DMS114 treated with DMSO at 0.1 percent for 48 hours (cell line): ENCODE results near the gene COTL1.

ENCODE experiments used
- DNase-seq: peaks from one replicate; lab custom pipeline; 2025; ENCODE audit not compliant: unreplicated experiment; lab: John Stamatoyannopoulos, UW

The COTL1 gene

DNA sequence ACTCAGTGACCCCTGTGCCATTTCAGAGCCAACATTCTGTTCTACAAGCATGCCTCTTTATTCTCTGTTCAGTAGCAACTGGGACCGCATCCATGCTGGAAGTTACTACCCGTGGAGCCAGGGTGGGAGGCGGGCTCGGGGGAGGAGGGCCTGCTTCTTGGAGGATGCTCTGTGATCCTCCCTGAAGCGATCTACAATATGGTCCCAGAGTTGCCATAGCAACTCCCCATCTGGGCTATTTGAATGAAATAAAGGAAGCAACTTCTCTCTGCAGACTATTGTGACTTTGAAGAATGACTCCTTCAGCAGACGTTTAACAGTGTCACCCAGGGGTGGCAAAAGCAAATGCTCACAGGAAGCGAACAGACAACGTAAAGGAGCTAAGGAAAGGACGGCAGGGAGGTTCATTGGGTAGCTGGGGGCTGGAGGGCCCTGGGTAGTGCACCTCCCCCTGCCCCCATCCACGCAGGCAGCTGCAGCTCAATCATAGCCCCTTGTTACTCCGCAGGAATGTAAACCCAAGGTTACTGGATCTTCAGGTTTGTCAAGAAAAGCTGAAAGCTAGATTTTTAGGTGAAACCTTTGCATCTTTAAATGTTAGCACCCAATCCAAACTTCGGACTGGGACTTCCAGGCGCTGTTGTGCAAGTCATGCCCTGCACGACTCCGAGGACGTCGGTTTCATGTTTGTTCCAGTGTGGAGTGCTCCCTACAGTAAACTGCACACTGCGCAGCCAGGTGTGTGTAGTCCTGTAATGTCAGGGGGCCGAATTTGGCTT lies 62.3 kb downstream of the COTL1 start:
- DNase-seq, result no peak

DNA sequence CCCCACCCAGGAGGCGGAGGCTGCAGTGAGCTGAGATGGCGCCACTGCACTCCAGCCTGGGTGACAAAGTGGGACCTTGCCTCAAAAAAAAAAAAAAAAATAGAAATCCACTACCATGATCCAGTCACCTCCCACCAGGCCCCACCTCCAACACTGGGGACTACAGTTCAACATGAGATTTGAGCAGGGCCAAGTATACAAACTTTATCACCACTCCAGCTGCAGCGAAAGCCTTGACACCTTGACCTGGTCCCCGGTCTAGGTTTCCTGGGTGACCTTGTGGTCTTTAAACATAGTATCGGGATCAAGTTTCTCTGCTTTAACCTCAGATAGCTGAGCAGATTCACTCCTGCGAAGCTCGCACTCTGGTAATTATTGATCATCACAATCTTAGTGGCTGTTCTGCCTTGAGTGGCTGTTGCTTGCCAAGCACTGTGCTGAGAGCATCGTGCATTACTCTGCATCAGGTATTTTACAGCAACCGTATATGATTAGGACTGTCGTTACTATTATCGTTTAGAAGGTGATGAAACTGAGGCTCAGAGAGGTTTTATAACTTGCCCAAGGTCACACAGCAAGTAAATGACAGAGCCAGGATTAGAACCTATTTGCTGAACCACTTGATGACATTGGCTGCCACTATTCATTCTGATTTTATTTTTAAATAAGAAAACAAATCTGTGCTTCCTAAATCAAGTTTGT lies 63.1 kb downstream of the COTL1 start:
- no peak for DNase-seq

DNA sequence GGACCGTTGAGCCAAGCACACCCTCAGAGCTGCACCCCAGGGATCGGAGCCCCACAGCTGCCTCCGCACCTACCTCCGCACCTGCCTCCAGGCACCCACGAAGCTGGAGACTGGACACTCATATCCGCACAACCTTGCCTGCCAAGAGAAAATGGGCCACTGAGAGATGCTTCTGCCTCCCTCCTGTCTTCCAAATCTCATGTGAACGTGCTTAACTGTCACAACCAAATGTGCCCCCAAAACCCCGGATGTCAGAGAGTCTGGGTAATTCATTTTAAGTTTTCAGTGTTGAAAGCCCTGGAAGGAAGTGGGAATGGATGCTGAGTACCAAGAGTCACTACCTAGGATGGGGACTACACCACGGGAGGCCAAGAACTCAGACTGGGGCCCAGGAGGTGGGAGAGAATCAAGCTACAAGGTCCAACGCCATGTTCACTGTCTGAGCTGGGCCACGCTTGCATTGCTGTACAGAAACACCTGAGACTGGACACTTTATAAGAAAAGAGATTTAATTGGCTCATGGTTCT lies 63.9 kb downstream of the COTL1 start:
- no peak for DNase-seq

DNA sequence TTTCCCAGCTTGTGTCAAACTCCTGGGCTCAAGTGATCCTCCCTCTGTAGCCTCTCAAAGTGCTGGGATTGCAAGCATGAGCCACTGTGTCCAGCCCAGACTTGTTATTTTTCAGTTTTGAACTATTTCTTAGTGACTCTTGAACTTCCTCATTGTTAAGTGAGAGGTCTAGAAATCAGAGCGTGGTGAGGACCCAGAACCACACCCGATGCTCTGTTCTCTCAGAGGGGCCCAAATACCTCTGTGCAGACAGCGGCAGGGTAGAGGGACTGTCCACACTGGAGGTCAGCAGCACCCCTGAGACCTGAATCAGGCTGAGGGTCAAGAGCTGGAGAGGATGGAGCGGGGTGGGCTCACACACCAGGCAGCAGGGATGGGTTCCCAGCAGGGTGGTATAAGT lies 65.7 kb downstream of the COTL1 start:
- DNase-seq, result no peak

DNA sequence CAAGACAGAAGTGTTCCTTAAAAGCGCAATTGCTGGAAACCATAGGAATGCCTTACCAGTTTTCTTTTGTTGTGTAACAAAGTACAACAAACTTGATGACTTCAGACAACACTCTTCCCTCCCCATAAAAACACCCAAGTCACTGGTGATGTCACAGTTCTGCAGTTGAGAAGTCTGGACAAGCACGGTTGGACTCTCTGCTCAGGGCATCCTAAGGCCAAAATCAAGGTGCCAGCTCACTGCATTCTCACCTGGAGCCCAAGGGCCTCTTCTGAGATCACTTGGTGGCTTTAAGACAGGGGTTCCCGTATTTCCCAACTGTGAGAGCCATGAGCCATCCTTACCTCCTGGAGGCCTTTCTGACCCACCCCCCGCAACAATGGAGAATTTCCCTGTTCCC lies 67.8 kb downstream of the COTL1 start:
- DNase-seq, result no peak

DNA sequence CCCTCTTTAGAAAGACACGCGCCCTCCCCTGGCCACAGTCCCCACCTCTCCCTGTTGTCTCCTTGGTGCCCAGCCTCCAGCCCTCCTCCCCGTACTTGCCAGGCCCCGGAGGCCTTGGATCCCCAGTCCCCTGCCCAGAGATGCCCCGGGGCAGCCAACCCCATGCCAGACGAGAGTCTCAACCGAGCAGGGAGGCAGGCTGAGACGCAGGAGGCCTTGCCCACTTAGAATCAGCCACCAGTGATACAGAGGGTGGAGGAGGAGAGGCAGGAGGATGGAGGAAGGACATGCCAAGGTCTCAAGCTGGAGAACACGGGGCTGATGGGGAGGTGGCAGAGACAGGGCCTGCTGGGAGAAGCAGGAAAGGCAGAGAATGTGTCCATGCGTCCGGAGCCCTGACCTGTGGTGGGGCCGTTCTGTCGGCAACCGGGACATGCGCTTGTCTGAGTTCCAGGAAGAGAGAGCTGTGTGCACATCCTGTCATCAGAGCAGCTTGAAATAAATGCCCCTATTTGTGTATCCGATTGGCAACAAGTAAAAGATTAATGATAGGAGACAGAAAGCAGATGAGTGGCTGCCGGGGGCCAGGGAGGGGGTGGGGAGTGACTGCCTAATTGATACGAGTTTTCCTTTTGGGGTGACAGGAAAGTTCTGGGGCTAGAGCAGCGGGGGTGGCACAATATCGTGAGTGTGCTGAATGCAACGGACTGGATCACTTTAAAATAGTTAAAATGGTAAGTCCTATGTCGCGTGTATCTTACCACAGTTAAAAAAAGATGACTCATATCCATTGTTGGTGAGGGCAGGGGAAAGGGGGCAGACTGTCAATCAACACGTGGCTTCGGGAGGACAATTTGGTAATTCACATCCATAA lies 68.7 kb downstream of the COTL1 start:
- DNase-seq, result no peak

DNA sequence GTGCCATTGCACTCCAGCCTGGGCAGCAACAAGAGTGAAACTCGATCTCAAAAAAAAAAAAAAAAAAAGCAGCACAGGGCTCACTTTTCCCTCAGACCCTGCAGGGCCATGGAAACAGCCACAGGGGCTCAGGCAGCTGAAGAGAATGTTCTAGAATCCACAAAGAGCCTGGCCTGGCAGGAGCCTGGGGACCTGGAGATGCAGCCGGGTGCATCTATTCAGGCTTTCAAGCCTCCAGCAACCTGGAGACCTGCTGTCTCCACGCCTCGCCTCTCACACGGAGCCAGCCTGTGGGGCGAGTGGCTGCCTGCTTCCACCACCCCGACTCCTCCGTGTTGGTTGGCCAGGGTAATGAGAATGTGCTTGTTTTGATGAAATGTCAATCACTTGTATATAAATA lies 69.4 kb downstream of the COTL1 start:
- DNase-seq, result no peak

DNA sequence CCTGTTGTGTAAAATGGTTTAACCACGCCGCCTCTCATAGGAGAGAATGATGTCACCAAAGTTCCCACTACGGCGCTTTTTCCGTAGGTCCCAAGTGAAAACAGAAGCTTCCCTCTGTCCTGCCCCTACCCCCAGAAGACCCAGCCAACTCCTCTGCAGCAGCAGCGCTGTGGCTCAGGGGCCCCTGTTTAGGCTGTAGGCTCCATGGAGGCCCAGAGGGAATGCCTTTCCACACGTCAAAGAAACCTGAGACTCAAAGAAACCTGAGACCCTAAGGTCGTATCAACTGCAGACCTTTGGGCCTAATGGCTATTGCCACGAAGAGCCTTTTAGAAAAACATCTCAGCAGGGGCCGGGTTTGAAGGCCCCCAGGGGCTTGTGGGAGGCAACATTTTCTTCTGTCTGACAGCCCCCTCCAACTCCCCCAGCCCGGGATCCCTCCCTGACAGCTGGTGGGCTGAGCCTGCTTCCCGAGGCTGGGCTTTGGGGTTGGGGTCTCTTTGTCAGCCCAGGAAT lies 70.3 kb downstream of the COTL1 start:
- no peak for DNase-seq

DNA sequence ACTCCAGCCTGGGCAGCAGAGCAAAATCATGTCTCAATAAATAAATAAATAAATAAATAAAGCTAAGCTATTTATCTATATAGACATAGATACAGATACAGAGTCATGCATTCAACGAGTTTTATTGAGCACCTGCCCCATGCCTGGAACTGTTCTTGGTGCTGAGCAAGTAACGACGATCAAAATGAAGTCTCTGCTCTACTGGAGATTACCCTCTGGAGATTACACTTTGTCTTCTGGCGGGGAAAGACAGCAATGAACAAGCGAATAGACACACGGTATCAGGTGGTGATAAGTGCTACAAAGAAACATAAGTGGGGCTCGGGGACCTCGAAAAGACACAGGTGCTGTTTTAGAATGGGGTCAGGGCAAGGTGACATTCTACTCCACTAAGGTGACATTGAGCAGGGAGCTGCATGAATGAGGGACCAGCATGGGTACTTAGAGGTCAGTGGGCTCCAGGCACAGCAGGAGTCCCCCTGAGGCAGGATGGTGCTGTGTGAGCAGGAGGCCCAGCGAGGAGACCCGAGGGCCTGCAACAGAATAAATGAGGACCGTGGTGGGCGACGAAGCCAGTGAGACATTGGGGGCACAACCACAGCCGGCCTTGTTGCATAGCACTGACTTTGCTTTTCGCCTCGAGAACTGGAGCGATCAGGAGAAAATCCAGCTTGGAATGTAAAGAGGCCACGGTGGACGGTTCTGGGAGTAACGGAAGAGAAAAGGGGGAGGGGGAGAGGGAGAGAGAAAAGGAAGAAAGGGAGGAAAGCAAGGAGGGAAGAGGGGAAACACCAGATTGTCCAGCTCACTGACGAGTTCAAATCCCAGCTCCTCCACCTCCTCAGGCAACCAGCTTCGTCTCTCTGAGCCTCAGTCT lies 71.0 kb downstream of the COTL1 start:
- no peak for DNase-seq

DNA sequence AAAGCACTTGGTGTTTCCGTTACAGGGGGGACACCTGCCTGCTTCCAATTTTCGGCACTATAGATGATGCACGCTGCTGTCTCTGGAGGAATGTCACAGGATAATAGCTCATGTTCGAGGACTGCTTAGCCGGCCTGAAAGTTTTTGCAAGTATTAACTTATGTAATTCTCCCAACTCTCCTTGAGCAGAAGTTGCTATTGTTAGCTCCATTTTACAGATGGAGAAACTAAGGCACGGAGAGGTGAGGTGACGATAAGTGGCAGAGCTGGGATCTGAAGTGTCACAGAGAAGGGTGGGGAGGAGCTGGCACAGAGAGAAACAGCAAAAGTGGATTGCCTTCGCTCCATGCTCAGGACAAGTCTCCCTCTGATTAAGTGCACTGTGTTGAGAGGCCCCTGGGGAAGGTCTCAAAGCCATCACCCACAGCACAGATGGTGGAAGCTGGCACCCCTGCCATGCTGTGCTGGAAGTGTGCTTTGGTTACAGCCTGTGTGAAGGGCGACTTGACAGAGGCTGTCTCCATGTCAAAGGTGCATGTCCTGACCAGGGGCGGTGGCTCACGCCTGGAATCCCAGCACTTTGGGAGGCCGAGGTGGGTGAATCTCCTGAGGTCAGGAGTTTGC lies 72.7 kb downstream of the COTL1 start:
- DNase-seq, result no peak

DNA sequence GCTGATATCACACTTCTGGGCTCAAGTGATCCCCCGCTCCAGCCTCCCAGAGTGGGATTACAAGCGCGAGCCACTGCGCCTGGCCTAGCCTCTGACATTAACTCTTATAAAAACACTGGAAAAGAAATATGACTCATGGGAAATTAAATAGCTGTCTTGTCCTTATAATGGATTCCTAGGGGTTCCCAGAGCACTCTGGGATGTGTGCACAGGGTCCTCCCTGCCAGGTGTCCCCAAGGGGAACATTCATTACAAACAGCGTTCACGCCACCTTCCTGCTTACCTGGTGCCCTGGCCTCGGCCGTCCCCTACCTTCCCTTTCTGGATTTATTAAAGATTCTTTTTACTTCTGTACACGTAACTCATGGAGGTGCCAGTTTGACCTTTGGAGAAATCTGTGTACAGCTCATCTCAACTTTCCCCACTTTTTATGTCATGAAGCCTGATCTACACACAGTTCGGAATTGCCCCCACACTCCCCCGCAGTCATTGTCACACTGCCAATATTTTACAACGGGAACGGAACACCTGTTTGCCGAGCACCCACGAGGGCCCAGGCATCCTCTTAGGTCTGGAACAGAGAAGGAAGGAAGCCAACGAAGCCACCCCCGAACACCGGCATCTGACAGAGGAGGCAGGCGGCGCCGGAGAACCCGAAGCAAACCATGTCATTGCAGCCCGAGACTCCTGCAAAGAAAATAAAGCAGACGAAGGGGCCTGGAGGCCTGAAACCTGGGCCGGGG lies 73.7 kb downstream of the COTL1 start:
- no peak for DNase-seq

DNA sequence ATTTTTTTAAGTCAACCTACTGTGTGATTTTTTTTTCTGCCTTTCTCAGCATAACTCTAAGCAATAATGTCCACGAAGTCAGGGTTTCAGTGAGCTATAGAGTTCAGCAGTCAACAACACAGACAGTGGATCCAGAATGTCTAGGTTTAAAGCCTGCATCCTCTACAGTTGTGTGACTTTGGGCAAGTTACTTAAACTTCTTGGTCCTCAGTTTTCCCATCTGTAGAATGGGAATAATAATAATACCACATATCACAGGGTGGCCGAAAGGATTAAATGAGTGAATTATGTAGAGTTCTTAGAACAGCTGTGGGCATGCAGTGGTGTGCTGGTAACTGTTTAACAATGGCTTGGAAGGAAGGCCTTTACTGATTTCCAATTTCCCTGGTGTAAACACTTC lies 74.6 kb downstream of the COTL1 start:
- no peak for DNase-seq

DNA sequence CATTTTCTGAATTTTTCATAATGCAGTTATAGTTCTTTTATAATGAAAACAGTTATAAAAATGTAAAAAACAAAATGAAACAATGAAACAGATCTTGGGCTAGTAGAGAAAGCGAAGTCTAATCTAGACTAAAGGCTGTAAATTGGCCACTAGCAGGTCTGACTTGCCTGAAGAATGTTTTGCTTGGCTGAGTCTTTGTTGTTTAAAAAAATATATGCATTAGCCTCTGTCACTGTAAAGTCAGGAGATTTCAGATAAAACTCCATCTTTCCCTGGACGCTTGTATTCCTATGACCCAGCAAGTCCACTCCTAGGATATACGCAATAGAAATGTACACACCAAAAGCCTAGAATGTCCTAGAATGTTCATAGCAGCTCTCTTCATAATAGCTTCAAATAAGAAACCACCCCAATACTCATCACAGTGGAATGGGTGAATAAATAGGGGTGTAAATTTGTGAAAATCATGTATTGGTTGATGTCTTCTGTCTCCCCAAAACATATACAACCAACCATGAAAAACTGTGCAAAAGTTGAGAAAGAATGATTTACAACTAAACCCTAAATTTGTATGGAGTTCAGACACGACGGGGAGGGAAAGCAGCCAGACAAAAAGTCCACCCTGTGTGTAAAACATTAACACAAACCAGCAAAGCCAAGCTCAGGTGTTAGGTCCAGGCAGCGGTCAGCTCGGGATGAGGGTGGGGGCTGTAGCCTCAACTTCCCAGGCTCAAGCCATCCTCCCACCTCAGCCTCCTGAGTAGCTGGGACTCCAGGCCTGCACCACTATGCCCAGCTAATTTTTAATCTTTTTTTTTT lies 75.7 kb downstream of the COTL1 start:
- DNase-seq, result no peak

DNA sequence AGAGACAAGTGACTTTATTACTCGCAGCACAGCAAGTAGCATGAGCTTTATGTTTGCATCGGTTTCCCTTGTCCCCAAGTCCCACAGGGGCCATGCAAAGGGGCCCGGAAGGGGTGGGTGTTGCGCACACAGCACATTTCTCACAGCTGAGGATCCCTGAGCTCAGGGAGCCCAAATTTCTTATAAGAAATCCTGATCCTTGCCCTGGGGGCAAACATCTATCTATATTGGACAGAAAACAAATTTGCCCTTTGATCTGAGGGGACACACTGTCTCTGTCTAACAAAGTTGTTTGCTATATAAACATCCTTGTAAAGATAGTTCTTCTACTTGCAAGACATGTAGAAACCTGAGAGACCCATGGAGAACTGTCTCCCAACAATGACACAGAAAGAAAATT lies 77.7 kb downstream of the COTL1 start:
- no peak for DNase-seq

DNA sequence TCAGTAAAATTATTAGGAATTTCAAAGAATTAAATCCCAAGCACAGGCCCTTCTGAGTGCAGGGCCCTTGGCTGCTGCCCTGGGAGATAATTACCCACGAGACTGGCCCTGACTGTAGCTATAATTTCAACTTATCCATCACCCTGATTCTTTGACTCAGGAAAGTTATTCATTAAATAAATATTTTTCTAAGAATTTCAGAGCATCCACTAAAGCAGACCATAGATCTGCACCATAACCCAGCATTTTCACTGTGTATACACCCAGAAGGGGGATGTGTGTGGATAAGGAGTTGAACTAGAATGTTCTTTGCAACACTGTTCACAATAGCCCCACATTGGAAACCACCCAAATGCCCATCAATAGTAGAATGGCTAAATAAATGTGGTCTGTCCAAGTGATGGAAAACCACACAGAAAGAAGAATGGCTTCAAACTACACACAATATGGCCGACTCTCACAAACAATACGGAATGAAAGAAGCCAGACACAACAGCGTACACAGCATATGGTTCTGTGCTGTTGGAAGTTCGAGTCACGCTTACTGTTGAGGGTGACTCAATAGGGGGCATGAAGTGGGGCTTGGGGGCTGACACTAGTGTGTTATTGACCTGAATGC lies 79.5 kb downstream of the COTL1 start:
- DNase-seq, result no peak

DNA sequence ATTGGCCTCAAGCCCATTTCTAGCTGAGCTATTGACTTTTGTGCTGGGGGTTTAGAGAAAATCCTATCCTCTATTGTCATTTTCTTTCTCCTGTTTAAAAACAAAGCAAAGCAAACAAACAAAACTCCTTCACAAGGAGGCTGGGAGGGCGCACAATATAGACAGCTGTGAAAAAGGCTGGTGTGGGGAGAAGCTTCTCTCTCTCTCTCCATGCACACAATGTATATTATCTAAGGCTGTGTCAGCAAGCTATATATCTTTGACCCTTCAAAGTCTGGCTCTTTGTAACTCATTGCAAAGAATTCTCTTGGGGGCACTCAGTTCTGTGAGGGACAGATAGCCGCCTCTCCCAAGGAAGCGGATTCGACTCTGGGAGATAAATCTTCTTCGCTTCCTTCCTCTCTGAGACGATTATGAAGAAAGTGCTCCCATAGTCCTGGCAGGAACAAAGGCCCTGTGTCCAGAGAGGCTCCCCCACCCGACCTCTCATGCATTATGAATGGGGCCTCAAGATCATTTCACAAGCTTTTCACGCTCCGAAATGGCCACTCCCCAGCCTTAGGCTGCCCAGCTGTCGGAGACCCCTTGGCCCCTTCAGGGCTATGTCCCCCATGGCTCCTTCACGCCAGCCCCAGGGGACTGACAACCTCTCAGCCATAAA lies 80.3 kb downstream of the COTL1 start:
- DNase-seq, result no peak

DNA sequence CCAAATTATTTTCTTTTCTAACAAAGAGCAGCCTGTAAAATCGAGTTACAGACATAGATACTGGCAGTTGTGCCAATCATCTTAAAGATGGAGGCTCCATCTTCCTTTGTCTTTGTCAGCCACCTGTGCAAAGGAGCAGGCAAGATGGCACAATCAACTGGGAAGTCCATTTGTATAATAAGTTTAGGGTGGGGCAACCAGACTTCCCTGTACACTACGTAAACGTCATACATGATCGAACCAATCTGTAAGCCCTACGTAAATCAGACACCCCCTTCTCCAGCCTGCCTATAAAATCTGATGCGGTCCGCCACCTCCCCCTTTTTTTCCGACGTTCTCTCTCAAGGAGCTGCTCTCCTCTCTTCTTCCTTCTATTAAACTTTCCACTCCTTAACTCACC lies 82.0 kb downstream of the COTL1 start:
- DNase-seq, result no peak
